Measurements from ENCODE around the gene HYAL3.
"Not testable (repeated sequence)": the region's sequence is repeated elsewhere in the genome, so short reads cannot be mapped to it uniquely, and the experiment has no call there.

The HYAL3 gene

GRCh38 chr3:50292159-50293078 is 6.8 kb downstream of the HYAL3 start, which contains the start of gene IFRD2:
Gene IFRD2 (minus strand): TSS chr3:50292429. CDS start chr3:50292274, 155 bp downstream.
- DNase-seq: peak; percentile 51 to 99 (median 97)

- no peak for DNase-seq
These were observed 9.0 kb downstream of the HYAL3 start for GRCh38 chr3:50290161-50290641.

- DNase-seq: no peak
These were observed 10.1 kb downstream of the HYAL3 start for GRCh38 chr3:50289130-50289529.

- DNase-seq: no peak
These were observed 10.7 kb downstream of the HYAL3 start for GRCh38 chr3:50288387-50289007.

- DNase-seq: no peak
These were observed 11.9 kb downstream of the HYAL3 start for GRCh38 chr3:50287262-50287661.

- no peak for DNase-seq
These were observed 12.6 kb downstream of the HYAL3 start for GRCh38 chr3:50286322-50287227.

- DNase-seq: not testable (repeated sequence)
These were observed 15.1 kb downstream of the HYAL3 start for GRCh38 chr3:50284121-50284520.

GRCh38 chr3:50279255-50280016 is 19.8 kb downstream of the HYAL3 start:
- DNase-seq: no peak

GRCh38 chr3:50278880-50279224 is 20.4 kb downstream of the HYAL3 start, which contains the start of gene LSMEM2:
Gene LSMEM2 (plus strand): TSS chr3:50279087. CDS start chr3:50279114, 27 bp downstream.
- peak in 15 of 51 donors; percentile 18 to 65 (median 48) for DNase-seq

- peak in 13 of 51 donors; percentile 26 to 65 (median 52) for DNase-seq
These were observed 20.9 kb downstream of the HYAL3 start for GRCh38 chr3:50278123-50278879.

GRCh38 chr3:50276762-50277101 is 22.5 kb downstream of the HYAL3 start:
- DNase-seq: no peak

- DNase-seq: no peak
These were observed 23.0 kb downstream of the HYAL3 start for GRCh38 chr3:50275996-50276761.

- DNase-seq: no peak
These were observed 23.8 kb downstream of the HYAL3 start for GRCh38 chr3:50275141-50275995.

- DNase-seq: peak in 23 of 51 donors; percentile 16 to 61 (median 39)
These were observed 24.7 kb downstream of the HYAL3 start for GRCh38 chr3:50274371-50275104.

- DNase-seq: no peak
These were observed 25.5 kb downstream of the HYAL3 start for GRCh38 chr3:50273689-50274065.

- DNase-seq: peak; percentile 44 to 94 (median 80)
These were observed 26.1 kb downstream of the HYAL3 start for GRCh38 chr3:50272911-50273688.

- DNase-seq: not testable (repeated sequence)
These were observed 26.7 kb downstream of the HYAL3 start for GRCh38 chr3:50272538-50272910.
